ENCODE measurements around the gene NINJ1. TPM values are rescaled to one million over a fixed set of nuclear protein-coding genes. Genes with fewer than 3 reads are reported as not detected.
"Not testable (repeated sequence)": the region's sequence is repeated elsewhere in the genome, so short reads cannot be mapped to it uniquely, and the experiment has no call there.

NINJ1 gene
- total RNA-seq, 1 donor from 2014 or later, result 23.8 TPM

GRCh38 chr9:93119703-93119952 lies 14.4 kb downstream of the NINJ1 start:
- no peak for DNase-seq (ENCODE audit: low spot score)

GRCh38 chr9:93118863-93119702 lies 15.0 kb downstream of the NINJ1 start:
- no peak for DNase-seq (ENCODE audit: low spot score)

GRCh38 chr9:93117924-93118862 lies 15.9 kb downstream of the NINJ1 start:
- DNase-seq (ENCODE audit: low spot score), result no peak

GRCh38 chr9:93117521-93117920 lies 16.5 kb downstream of the NINJ1 start:
- DNase-seq (ENCODE audit: low spot score), result not testable (repeated sequence)

GRCh38 chr9:93116072-93116961 lies 17.7 kb downstream of the NINJ1 start:
- peak; percentile 62 for DNase-seq (ENCODE audit: low spot score)

- no peak for DNase-seq (ENCODE audit: low spot score)
Observed at GRCh38 chr9:93115486-93116071, 18.5 kb downstream of the NINJ1 start.

GRCh38 chr9:93114984-93115335 lies 19.1 kb downstream of the NINJ1 start:
- no peak for DNase-seq (ENCODE audit: low spot score)

GRCh38 chr9:93114169-93114983 lies 19.7 kb downstream of the NINJ1 start:
- DNase-seq (ENCODE audit: low spot score), result no peak

- no peak for DNase-seq (ENCODE audit: low spot score)
Observed at GRCh38 chr9:93112864-93113389, 21.1 kb downstream of the NINJ1 start.

GRCh38 chr9:93112116-93112863 lies 21.8 kb downstream of the NINJ1 start:
- DNase-seq (ENCODE audit: low spot score), result no peak

- no peak for DNase-seq (ENCODE audit: low spot score)
Observed at GRCh38 chr9:93111371-93112115, 22.5 kb downstream of the NINJ1 start.

GRCh38 chr9:93111001-93111370 lies 23.1 kb downstream of the NINJ1 start:
- no peak for DNase-seq (ENCODE audit: low spot score)

- DNase-seq (ENCODE audit: low spot score), result no peak
Observed at GRCh38 chr9:93110311-93110855, 23.7 kb downstream of the NINJ1 start.

- no peak for DNase-seq (ENCODE audit: low spot score)
Observed at GRCh38 chr9:93108291-93109041, 25.6 kb downstream of the NINJ1 start.

GRCh38 chr9:93107825-93108161 lies 26.3 kb downstream of the NINJ1 start:
- no peak for DNase-seq (ENCODE audit: low spot score)

GRCh38 chr9:93107151-93107824 lies 26.8 kb downstream of the NINJ1 start:
- DNase-seq (ENCODE audit: low spot score), result no peak

GRCh38 chr9:93105620-93106019 lies 28.4 kb downstream of the NINJ1 start:
- DNase-seq (ENCODE audit: low spot score), result no peak

Measured in umbilical cord (tissue), 2 donors.